ENCODE measurements around the gene MPP3.

DNA sequence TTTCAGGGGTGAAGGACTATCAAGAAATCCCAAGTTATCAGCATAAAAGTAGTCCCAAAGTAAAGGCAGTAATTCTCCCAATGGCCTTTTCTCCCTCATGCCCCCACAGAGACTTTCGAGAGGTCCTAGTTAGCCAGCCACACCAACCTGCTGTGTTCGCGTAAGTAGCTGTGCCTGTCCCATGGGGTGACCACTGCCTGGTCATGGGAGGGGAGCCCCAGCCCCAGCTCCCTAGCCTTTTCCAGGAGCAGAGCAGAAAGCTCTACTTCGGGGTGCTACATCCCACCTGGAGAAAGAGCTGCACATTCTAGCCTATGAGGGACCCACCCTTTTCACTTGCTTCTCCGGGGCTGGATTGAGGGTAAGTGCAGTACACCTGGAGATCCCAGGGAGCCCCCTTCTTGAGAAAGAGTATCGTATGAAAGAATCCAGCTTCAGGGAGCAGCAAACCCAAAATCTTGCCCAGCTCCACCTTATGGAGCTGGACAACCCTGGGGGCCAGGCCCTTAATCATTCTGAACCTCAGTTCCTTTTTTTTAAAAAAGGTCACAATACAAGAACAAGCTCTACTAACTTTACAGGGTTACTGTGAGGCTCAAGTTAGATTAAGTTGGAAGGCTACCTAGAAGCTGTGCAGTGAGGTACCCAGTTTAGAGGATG, 65.8 kb downstream of the MPP3 start:
- TF ChIP-seq, protein P1, sequence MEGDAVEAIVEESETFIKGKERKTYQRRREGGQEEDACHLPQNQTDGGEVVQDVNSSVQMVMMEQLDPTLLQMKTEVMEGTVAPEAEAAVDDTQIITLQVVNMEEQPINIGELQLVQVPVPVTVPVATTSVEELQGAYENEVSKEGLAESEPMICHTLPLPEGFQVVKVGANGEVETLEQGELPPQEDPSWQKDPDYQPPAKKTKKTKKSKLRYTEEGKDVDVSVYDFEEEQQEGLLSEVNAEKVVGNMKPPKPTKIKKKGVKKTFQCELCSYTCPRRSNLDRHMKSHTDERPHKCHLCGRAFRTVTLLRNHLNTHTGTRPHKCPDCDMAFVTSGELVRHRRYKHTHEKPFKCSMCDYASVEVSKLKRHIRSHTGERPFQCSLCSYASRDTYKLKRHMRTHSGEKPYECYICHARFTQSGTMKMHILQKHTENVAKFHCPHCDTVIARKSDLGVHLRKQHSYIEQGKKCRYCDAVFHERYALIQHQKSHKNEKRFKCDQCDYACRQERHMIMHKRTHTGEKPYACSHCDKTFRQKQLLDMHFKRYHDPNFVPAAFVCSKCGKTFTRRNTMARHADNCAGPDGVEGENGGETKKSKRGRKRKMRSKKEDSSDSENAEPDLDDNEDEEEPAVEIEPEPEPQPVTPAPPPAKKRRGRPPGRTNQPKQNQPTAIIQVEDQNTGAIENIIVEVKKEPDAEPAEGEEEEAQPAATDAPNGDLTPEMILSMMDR (IDR thresholded peaks at IDR 0.05; ENCODE audit: insufficient read depth, low read length, poor library complexity, severe bottlenecking), result no peak
- no peak for TF ChIP-seq EZH2phosphoT487 (conservative IDR thresholded peaks at IDR 0.05; ENCODE audit: low read length)

Data from SU-DHL-6 (cell line).